Measurements from ENCODE around the gene FAM149B1.
"Not testable (repeated sequence)": the region's sequence is repeated elsewhere in the genome, so short reads cannot be mapped to it uniquely, and the experiment has no call there.

FAM149B1 gene

GRCh38 chr10:73167783-73168464 lies at the start of gene FAM149B1, which contains the start of gene ECD:
TSS of gene FAM149B1 (plus strand) at chr10:73168119. CDS start at chr10:73168340, 221 bp downstream.
TSS of gene ECD (minus strand) at chr10:73168008. CDS start at chr10:73163937, 4,071 bp downstream.
- peak; percentile 81 to 87 for DNase-seq (ENCODE audit: low read depth in 2 of 2)

DNA sequence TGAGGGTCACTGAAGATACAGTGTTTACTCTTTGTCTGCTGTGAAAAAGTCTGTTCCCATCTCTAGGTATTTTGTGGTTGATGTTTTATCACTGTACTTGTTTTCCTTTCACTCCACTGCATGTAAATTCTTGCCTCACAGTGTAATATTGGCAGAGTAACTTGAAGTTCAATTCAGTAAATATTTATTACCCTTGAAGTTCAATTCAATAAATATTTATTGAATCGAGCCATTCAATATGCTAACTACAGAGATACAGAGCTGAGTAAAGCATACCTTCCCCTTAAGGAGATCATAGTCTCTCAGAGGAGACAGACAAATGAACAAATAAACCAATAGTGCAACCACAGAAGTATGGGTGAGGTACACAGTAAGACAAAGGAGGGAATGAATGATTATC lies 48.5 kb upstream of the FAM149B1 start:
- no peak for DNase-seq (ENCODE audit: low read depth in 2 of 2)

GRCh38 chr10:73119952-73120351 lies 48.0 kb upstream of the FAM149B1 start:
- no peak for DNase-seq (ENCODE audit: low read depth in 2 of 2)

GRCh38 chr10:73126343-73126742 lies 41.6 kb upstream of the FAM149B1 start:
- no peak for DNase-seq (ENCODE audit: low read depth in 2 of 2)

GRCh38 chr10:73131301-73131700 lies 36.6 kb upstream of the FAM149B1 start:
- DNase-seq (ENCODE audit: low read depth in 2 of 2): no peak

- no peak for DNase-seq (ENCODE audit: low read depth in 2 of 2)
These were observed 35.8 kb upstream of the FAM149B1 start for GRCh38 chr10:73131913-73132686.

DNA sequence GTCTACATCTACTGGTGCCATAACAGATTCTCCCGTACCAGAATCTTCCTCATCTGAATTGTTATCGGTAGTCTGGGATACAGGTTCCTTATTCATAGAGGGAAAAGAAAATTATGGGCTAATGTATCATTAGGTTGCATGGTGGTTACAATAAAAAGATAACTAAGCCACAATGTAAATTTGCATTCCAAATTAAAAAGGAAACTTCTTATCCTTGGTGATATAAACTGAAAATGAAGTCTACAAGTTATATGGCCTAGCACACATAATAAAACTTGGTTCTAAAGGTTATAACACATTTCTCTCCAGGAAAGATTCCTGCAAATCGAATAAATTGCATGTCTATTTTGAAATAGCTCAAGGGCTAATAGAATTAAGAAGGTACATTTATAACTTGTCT lies 33.2 kb upstream of the FAM149B1 start:
- DNase-seq (ENCODE audit: low read depth in 2 of 2): no peak

DNA sequence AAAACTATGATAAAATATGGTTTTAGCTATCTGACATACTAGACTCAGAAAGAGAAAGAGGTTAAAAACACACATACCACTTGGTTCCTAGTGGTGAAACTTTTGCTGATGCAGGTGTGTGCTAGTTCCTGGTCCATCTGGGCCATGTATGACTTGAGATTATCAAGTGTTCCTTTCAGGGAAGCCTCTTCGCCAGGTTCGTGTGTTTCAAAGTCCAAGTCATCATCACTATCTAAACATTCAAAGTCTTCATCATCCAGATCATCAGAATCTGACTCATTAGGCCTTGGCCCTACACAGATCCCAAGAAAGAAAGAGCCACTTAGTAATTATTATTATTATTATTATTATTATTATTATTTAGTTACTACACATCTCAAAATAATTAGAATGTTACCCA lies 31.3 kb upstream of the FAM149B1 start:
- no peak for DNase-seq (ENCODE audit: low read depth in 2 of 2)

DNA sequence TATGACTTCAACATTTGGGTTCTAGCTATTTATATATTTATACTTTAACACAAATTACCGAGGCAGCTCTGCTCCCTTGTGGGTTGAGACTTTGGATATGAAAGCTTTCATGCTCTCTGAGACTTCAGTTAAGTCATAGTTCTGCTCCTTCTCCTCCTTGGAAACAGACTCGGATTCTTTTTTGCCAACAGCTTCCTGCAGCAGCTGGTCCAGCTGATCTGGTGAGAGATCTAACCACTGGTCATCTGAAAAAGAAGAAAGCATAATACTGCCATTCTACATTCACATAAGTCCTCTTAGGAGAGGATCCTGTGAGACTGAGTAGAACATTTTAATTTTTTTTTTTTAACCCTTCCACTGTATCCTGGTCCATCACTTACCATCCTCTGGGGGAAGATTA lies 28.7 kb upstream of the FAM149B1 start:
- no peak for DNase-seq (ENCODE audit: low read depth in 2 of 2)

GRCh38 chr10:73141603-73142002 lies 26.3 kb upstream of the FAM149B1 start:
- DNase-seq (ENCODE audit: low read depth in 2 of 2): no peak

DNA sequence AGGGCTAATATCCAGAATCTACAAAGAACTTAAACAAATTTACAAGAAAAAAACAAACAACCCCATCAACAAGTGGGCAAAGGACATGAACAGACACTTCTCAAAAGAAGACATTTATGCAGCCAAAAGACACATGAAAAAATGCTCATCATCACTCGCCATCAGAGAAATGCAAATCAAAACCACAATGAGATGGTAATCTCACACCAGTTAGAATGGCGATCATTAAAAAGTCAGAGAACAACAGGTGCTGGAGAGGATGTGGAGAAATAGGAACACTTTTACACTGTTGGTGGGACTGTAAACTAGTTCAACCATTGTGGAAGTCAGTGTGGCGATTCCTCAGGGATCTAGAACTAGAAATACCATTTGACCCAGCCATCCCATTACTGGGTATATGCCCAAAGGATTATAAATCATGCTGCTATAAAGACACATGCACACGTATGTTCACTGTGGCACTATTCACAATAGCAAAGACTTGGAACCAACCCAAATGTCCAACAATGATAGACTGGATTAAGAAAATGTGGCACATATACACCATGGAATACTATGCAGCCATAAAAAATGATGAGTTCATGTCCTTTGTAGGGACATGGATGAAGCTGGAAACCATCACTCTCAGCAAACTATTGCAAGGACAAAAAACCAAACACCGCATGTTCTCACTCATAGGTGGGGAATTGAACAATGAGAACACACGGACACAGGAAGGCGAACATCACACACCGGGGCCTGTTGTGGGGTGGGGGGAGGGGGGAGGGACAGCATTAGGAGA lies 17.1 kb upstream of the FAM149B1 start:
- not testable (repeated sequence) for DNase-seq (ENCODE audit: low read depth in 2 of 2)

DNA sequence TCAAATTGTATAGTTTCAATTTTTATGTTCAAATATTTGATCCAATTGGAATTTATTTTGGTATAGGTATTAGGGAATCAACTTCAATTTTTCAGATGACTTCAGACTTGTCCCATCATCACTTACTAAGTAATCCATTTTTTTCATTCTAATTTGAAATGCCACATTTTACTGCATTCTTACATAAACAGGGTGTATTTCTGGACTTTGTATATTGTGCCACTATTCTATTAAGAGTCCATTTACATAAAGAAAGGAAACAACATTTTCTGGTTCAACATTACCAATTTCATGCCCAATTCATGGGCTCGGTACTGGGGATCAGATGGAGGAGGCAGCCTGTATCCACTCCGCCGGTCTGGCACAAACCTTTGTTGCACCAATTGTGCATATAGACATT lies 15.9 kb upstream of the FAM149B1 start:
- no peak for DNase-seq (ENCODE audit: low read depth in 2 of 2)

GRCh38 chr10:73156054-73156453 lies 11.9 kb upstream of the FAM149B1 start:
- DNase-seq (ENCODE audit: low read depth in 2 of 2): no peak

DNA sequence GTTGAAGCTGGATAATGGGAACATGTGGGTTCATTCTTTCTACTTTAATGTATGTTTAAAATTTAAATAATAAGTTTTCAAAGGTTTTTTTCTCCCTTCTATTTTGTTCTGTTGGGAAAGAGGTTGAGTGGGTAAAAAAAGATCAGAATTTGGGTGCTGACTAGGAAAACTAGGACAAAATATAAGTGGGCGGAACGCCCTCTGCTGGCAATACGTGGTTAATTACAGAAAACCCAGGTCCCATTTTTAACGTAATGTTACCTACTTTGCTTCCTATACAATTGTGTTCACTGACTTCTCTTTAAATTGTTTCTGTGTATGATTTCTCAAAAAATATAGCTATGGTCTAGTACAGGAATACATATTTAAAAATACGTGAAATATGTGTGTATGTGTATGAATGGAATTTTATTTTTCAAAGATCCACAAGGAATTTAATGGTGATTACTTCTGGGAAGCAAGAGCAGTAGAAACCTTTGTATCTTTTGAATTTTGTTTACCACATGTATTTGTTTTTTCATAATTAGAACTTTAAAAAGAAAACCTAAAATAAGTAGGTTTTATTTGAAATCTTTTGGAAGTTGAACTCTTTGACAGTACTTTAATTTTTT lies 8.8 kb upstream of the FAM149B1 start:
- peak; percentile 41 for DNase-seq (ENCODE audit: low read depth in 2 of 2)

DNA sequence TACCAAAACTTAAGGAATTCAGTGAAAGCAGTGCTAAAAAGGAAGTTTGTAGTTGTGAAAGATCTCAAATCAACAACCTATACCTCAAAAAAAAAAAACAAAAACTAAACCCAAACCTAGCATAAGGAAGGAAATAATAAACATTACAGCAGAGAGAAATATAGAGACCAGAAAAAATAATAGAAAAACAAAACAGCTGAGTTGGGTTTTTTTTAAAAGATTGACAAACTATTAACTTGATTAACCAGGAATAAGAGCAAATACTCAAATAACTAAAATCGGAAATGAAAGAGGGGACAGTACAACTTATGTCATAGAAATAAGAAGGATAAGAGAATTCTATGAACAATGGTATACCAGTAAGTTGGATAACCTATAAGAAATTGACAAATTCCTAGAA lies 6.8 kb upstream of the FAM149B1 start:
- no peak for DNase-seq (ENCODE audit: low read depth in 2 of 2)

GRCh38 chr10:73161662-73162061 lies 6.3 kb upstream of the FAM149B1 start:
- no peak for DNase-seq (ENCODE audit: low read depth in 2 of 2)

GRCh38 chr10:73163096-73163495 lies 4.8 kb upstream of the FAM149B1 start:
- no peak for DNase-seq (ENCODE audit: low read depth in 2 of 2)

GRCh38 chr10:73166972-73167371 lies 947 bp upstream of the FAM149B1 start:
- DNase-seq (ENCODE audit: low read depth in 2 of 2): no peak

- peak in 1 of 2 donors; percentile 3 for DNase-seq (ENCODE audit: low read depth in 2 of 2)
These were observed 499 bp upstream of the FAM149B1 start for GRCh38 chr10:73167458-73167782.

DNA sequence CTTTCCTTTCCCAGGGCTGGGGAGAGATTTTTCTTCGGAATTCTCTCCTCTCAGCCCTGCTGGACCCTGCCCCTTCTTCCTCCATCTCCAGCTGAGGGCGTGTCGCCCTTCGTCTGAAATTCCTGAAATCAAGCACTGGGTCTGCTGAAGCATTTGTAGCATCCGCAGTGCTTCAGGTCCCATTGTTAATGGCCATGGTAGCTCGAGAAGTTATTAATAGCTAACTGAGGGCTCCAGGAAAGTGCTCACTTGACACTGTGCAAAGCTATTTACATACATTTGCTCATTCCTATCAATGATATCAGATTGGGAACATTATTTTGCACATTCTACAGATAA lies 515 bp downstream of the FAM149B1 start:
- no peak for DNase-seq (ENCODE audit: low read depth in 2 of 2)

DNA sequence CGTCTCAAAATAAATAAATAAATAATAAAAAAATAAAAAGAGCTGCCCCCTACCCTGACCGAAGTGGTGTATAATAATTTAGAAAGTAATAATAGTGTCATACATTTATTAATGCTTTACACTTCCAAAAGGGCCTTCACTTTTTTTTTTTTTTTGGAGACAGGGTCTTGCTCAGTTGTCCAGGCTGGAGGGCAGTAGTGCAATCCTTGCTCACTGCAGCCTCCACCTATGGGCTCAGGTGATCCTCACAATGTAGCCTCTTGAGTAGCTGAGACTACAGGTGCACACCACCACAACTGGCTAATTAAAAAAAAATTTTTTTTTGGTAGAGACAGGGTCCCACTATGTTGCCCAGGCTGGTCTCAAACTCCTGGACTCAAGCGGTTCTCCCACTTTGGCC lies 1.4 kb downstream of the FAM149B1 start:
- DNase-seq (ENCODE audit: low read depth in 2 of 2): no peak

- no peak for DNase-seq (ENCODE audit: low read depth in 2 of 2)
These were observed 4.9 kb downstream of the FAM149B1 start for GRCh38 chr10:73172867-73173266.
